Measurements from ENCODE around the gene DAPK1.

GRCh38 chr9:87541663-87542062 lies 44.0 kb downstream of the DAPK1 start:
- no peak for TF ChIP-seq CTCF (IDR thresholded peaks at IDR 0.05; ENCODE audit: low read length)
- TF ChIP-seq EZH2 (IDR thresholded peaks at IDR 0.05; ENCODE audit: borderline replicate concordance, low read length), result no peak

Measured in OCI-LY1 (cell line).